ENCODE data around the gene PRRT2.
A peak's percentile ranks its signal among the peaks of the same experiment; 100 is the strongest.
"Not testable (repeated sequence)": the region's sequence is repeated elsewhere in the genome, so short reads cannot be mapped to it uniquely, and the experiment has no call there.

PRRT2 gene

DNA sequence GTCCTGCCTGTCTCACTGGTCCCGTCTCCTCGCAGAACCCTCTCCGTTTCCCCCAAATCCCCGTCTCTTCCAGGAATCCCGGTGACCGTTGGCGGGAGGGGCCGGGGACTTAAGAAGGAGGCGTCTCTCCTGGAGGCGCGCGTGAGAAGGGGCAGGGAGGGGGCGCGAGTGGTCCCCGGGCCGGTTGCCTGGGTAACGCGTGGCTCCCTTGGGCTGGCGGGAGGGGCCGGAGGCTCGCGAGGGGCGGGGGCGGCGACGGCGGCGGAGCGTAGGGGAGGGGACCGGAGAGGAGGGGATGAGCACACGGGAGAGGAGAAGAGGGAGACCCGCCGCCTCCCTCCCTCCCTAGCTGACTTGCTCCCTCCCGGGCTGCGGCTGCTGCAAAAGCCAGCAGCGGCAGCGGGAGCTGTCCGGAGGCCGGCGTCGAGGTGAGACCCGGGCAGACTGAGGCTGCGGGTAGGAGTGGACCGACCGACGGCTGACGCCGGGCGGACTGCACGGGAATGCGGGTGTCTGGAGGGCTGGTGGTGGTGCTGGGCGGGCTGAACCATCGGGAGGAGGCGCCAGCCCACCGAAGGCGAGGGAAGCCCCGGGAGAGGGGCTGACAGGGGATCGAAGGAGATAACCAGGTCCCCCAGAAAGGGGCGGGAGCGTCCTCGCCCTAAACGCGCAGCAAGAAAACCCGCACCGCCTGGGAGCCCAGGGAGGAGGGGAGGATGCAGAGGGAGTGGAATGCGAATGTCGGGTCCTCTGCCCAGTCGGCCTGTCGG is at the start of gene PRRT2:
TSS of gene PRRT2 (plus strand) at position 298 of the 770 bp plus-strand sequence. CDS start 862 bp downstream, outside the sequence.
- peak; percentile 55 for DNase-seq

DNA sequence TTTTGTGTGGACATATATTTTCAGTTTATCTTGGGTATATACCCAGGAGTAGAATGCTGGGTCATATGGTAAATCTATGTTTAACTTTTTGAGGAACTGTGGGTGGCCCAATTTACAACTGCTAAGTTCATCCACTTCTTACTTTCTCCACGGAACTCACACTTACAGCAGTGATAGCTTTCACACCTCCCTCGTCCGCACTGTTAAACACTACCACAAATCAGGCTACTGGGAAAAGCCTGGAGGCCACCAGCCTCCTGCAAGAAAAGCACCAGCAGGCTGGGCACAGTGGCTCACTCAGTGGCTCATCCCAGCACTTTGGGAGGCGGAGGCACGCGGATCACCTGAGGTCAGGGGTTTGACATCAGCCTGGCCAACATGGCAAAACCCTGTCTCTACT is 48.7 kb upstream of the PRRT2 start:
- DNase-seq: no peak

DNA sequence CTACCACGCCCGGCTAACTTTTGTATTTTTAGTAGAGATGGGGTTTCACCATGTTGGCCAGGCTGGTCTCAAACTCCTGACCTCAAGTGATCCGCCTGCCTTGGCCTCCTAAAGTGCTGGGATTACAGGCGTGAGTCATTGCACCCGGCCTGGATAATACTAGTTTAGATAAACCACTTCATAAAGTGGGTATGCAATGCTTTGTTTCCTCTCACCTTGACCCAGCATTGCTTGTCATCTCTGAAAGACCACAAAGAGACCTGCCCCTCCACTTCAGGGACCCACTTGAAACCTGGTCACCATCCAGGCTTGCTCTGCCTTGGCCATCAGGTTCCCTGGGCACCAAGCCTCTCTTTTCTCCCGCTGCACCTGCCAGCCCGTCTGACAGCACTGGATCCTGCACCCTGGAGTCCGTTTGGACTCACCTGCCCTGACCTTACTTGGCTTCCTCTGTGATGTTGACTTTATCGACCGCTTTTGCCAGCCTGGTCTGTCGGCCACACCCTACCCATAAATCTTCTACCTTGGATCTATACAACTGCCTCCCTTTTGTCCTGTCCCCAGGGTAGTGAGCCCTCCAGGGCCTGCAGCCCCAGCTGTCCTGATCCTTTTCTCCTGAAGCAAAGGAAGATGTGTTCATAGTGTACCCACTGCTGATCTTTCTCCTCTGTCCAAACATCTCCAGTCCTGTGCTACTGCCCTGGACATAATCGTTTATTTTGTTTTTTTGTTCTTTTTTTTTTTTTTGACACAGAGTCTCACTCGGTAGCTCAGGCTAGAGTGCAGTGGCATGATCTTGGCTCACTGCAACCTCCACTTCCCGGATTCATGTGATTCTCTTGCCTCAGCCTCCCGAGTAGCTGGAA is 46.6 kb upstream of the PRRT2 start:
- no peak for DNase-seq

DNA sequence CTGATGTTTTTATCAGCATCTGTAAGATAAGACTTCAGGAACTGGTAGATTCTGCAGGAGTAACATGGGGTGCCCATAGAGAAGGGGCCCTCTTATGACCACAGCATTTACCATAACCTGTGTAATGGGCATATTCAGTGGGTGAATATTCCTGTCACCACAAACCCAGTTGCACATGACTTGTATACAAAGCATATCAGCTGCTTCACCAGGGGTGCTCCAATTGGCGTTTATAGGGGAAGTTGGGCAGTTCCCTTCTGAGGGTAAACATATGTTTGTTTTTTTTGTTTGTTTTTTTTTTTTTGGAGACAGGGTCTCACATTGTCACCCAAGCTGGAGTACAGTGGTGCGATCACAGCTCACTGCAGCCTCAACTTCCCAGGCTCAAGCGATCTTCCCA is 45.4 kb upstream of the PRRT2 start:
- DNase-seq: no peak

DNA sequence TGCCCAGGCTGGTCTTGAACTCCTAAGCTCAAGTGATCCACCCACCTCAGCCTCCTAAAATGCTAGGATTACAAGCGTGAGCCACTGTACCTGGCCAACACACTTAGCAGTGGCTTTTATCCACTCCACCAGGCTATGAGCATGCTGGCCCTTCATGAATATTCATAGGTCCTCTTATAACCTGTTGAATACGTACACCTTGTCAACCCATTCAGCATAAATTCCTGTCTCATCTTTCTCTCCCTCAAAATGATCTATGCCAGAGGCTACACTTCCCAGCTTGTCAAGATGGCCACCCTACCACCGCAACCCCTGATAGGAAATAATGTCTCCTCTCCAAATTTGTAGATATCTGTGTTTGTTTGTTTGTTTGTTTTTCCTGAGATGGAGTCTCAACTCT is 44.9 kb upstream of the PRRT2 start:
- DNase-seq: no peak

DNA sequence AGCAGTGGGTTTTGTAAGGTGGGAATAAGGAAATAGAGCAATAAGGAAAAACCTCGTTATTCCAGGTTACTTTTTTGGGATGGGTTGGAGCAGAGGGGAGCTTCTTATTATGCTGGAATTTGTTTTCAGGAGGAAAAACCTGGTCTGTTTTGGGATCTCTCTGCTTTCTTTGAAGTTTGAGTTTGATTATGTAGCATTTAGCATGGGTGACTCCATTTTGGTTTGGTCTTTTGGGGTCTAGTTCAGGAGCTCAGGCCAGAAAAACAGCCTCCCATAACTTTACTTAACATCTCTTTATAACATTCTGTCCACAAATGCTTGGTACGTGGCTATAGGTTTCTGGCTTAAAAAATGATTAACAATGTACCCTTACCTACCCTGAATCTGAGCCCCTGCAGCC is 42.5 kb upstream of the PRRT2 start:
- no peak for DNase-seq

DNA sequence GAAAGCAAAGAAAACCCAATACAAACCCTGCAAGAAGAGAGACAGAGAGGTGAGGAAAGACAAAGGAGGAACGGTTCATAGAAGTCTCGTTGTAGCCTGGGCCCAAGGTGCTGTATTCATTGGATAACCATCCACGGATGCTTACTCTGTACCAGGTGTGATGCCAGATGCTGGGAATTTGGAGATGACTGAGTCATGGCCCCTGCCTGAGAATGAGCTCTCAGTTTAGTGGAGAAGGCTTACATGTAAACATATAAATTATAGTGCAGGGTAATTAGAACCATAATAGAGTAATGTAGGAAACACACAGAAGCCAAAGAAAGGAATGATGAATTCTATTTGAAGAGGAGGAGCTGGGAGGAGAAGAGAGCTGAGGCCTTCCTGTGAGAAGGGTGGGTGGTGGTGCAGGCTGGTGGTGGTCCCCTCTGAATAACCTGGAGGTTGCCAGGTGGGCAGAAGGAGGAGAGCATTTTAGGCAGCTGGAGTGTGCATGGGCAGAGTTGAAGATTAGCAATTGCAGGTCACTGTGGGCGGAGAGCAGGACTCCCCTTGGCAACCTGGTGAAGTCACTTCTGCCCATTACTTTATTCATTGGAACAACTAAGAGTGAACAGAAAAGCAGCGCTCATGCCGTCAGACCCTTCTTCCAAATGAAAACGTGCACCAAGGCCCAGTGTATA is 41.6 kb upstream of the PRRT2 start:
- DNase-seq: no peak

DNA sequence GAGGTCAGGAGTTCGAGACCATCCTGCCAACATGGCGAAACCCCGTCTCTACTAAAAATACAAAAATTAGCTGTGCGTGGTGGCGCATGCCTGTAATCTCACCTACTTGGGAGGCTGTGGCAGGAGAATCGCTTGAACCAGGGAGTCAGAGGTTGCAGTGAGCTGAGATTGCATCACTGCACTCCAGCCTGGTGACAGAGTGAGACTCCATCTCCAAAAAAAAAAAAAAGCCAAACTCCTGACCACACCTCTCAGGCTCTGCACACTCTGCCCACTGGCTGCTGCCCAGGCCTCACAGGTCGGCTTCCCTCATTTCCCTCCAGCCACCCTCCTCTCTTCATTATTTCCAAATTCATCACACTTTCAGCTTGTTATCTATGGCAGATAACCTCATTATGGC is 39.7 kb upstream of the PRRT2 start:
- not testable (repeated sequence) for DNase-seq

DNA sequence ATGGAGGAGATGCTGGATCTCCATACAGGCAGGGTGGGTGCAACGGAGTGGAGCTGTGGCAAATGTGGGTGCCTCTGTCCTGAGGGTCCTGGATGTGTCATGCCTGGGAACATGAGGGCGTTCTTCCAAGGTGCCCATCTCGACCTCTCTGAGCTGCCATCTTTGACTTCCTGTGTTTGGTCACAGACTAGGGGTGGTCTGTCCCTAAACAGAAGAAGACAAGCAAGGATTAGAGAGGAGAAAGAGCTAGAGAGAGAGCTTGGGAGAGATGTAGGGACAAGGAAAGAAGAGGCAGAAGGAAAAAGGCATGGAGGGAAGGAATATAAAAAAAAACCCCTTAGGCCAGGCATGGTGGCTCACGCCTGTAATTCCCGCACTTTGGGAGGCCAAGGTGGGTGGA is 37.3 kb upstream of the PRRT2 start:
- DNase-seq: no peak

DNA sequence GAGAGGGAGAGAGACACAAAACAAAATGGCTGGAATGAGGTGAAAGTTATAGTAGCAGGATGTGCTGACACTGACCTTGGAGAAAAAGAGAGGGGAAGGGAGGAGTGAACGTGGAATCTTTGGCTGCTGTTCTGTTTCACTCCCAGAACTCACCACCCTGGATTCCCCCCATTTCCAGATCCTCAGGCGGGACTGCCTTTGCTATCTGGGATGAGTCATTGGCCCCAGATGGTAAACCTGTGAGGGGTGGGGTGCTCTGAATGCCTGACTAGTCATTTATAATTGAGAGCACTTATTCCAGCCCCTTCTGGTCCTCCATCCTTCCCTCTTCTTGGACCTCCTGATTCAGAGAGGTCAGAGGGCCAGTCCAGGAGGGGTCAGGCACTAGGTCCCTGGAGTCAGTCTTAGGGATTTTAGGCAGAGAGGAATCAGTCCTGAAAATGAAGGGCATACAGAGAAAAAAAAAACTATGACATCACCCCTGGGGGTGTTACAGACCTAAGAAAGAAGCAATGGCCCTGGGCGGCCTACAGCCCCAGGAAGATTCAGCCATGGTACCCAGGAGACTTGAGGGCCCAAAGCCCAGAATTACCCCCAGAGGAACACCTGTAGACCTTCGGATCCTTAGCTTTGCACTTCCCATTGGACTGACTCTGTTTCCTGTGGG is 36.1 kb upstream of the PRRT2 start:
- DNase-seq: no peak

DNA sequence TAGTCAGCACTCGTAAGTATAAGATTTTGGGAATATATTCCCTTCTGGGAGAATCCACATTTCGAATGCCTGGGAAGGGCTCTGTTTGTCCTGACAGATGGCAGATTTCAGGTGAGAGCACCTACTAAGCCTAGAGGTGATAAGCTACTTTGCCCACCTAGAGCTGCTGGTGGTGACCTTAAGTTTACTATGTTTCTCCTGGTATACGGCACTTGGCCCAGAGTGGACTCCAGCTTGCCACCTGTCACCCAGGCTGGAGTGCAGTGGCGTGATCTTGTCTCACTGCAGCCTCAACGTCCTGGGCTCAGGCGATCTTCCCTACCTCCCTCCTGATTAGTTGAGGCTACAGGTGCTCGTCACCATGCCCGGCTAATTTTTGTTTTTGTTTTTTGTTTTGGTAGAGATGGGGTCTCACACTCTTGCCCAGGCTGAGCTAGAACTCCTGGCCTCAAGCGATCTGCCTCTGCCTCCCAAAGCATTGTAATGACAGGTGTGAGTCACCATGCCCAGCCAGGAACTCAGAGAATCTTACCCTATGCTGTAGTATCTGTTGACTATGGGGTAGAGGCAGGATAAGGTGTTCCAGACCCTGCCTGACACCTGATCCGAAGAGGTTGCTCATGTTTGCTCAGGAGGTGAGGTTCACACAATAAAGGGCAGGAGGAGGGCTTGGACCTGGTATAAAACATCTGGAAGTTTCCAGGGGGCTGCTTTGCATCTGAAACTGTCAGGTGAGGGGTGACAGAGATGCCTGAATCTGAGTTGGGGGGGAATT is 34.2 kb upstream of the PRRT2 start, which contains the start of gene ZG16:
TSS of gene ZG16 (plus strand) at position 681 of the 775 bp plus-strand sequence. CDS start 1,011 bp downstream, outside the sequence.
- DNase-seq: no peak

DNA sequence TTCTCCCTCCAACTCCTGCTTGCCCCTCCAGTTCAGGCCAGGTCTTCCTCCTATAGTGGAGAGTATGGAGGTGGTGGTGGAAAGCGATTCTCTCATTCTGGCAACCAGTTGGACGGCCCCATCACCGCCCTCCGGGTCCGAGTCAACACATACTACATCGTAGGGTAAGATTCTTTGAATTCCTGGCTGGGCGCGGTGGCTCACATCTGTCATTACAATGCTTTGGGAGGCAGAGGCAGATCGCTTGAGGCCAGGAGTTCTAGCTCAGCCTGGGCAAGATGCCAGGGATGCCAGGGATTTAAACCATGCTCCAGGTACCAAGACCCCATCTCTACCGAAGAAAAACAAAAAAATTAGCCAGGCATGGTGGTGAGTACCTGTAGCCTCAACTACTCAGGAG is 32.5 kb upstream of the PRRT2 start:
- no peak for DNase-seq

DNA sequence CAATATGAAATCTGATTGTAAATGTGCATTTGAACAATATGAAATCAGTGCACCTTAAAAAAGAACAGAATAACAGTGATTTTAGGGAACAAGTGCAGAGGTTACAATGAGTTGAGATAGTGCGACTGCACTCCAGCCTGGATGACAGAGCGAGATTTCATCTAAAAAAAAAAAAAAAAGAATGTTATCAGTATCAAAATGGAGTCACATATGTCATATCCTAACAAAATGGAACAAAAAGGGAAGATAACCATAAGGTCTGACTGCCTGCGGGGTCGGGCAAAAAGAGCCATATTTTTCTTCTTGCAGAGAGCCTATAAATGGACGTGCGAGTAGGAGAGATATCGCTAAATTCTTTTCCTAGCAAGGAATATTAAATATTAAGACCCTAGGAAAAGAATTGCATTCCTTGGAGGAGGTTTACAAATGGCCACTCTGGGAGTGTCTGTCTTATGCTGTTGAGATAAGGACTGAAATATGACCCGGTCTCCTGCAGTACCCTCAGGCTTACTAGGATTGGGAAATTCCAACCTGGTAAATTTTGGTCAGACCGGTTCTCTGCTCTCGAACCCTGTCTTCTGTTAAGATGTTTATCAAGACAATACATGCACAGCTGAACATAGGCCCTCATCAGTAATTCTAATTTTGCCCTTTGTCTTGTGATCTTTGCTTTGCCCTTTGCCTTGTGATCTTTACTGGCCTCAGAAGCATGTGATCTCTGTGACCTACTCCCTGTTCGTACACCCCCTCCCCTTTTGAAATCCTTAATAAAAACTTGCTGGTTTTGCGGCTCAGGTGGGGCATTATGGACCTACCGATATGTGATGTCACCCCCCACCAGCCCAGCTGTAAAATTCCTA is 28.7 kb upstream of the PRRT2 start:
- not testable (repeated sequence) for DNase-seq

DNA sequence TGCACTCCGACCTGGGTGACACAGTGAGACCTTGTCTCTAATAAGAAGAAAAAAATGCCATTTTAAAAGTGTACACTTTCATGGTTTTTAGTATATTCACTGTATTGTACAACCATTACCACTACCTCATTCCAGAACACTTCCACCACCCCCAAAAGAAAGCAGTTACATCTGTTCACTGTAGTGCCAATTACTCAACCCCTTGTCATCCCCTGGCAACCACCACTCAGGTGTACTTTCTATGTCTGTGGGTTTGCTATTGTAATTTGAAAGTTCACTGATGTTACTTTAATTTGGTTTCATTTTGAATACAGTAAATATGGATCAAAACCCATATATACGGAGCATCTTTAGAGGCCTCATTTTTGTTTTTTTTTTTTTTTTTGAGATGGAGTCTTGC is 27.8 kb upstream of the PRRT2 start:
- no peak for DNase-seq

DNA sequence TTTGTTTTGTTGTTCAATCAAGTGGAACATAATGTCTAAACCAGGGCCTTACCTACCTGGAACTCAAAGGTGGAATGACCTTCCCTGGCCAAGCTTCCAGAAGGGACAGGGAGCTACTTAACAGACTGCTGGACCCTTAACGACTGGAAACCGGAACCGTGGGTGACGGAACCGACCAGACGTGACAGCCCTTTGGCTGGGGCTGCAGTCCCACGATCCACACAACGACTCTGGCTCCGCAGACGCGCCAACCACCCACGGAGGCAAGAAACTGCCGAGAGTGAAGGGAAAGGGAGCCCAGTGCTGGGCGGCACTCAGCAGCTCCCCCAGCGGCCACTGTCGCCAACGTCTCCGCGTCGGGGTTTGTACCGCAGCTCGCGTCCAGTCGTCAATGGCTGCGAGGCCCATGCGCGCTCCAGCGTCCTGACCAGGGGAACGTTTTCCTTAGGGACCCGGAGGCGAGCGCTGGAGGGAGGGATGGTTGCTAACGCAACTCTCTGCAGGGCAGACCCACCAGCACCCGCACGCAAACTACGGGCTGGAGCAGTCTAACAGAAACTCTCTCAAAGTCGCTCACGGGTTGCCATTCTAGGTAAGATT is 27.0 kb upstream of the PRRT2 start:
- peak; percentile 84 for DNase-seq

DNA sequence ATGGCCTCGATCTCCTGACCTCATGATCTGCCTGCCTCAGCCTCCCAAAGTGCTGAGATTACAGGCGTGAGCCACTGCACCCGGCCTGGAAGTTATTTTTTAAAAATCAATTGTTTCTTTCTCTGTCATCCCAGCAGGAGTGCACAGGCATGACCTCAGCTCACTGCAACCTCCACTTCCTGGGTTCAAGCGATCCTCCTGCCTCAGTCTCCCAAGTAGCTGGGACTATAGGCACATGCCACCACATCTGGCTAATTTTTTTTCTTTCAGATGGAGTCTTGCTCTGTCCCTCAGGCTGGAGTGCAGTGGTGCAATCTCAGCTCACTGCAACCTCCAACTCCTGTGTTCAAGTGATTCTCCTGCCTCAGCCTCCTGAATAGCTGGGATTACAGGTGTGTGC is 24.8 kb upstream of the PRRT2 start:
- not testable (repeated sequence) for DNase-seq

DNA sequence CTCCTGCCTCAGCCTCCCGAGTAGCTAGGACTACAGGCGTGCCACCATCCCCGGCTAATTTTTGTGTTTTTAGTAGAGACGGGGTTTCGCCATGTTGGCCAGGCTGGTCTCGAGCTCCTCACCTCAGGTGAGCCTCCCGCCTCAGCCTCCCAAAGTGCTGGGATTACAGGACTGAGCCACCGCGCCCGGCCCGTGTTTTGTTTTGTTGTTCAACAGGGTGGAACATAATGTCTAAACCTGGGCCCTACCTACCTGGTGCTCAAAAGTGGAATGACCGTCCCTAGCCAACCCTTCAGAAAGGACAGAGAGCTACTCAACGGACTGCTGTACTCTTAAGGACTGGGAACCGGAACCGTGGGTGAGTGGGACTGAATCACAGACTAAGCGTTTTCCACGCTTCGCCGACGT is 22.2 kb upstream of the PRRT2 start:
- no peak for DNase-seq

DNA sequence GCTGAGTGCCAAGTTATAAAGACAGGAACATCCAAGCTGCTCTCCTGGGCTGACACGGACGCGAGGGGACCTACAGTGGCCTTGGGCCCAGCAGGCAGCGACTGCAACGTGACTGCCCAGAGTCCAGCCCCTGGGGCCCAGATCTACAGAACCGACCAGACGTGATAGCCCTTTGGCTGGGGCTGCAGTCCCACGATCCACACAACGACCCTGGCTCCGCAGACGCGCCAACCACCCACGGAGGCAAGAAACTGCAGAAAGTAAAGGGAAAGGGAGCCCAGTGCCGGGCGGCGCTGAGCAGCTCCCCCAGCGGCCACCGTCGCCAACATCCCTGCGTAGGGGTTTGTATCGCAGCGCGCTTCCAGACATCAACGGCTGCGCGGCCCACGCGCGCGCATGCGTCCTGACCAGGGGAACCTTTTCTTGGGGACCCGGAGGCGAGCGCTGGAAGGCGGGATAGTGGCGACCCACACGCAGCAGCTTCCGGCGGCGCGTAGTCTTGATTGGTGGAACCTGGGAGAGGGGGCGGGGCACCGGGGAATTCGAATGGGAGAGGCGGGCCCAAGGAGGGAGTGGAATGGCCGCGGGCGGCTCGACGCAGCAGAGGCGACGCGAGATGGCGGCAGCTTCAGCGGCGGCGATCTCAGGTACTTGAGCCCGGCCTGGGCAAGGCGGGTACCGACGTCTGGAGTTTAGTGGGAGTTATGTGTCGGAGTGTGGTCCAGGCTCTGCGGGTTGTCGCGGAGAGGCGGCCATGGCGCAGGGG is 21.6 kb upstream of the PRRT2 start, which contains the start of gene KIF22:
TSS of gene KIF22 (plus strand) at position 569 of the 766 bp plus-strand sequence. CDS start at position 578, 9 bp downstream.
- DNase-seq: peak; percentile 99
